GM21526 (cell line): ENCODE results near the gene SIGLEC12.
"Not testable (repeated sequence)": the region's sequence is repeated elsewhere in the genome, so short reads cannot be mapped to it uniquely, and the experiment has no call there.

ENCODE experiments used
- ATAC-seq: cut with Tn5 transposase; IDR thresholded peaks from one replicate; pipeline ENCODE4 v1.9.1; 2021; ENCODE audit warnings: moderate library complexity; ENCODE audit not compliant: unreplicated experiment, low FRiP score

SIGLEC12 gene

DNA sequence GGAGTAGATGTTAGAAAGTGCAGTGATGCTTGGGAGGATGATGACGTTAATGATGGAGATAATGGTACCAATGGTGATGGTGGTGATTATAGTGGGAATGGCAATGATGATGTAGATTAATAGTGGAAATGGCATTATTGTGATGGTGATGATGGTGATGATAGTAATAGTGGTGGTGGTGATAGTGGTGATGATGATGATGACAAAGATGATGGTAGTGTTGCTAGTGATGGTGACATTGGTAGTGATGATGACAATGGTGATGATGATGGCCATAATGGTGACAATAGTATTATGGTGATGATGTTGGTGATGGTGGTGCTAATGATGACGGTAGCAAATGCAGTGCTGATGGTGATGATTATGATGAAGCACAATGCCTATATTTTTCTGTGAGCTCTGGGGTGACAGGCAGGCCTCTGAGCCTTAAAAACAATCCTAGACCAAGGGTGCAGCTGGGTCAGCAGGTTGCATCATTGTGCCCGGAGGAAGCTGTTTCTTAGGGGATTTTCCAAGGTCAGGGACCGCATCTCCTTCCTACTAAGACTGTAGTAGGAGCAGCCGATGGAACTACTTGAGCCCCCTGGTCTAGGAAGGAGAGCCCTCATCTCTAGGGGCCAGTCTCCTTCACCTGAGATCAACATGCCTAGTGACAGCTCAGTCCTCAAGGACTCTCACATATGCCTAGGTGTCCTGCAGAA, 15.5 kb downstream of the SIGLEC12 start:
- ATAC-seq: no peak

DNA sequence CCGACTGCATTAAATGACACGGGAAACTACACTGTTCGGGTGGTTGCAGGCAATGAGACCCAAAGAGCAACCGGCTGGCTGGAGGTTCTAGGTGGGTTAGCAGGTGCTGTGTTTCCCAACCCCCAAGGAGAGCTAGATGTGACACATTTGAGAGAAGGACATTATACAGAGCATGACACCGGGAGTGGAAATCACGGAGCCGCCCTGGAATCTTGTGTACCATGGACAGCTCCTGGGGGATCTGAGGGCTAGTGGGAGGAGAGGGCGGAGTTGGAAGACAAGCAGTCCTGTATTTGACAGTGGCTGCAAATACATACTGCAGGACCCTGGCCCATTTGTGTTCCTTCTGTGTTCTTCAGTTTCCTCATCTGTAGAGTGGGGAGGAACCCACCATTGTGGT, 21.0 kb downstream of the SIGLEC12 start:
- no peak for ATAC-seq

DNA sequence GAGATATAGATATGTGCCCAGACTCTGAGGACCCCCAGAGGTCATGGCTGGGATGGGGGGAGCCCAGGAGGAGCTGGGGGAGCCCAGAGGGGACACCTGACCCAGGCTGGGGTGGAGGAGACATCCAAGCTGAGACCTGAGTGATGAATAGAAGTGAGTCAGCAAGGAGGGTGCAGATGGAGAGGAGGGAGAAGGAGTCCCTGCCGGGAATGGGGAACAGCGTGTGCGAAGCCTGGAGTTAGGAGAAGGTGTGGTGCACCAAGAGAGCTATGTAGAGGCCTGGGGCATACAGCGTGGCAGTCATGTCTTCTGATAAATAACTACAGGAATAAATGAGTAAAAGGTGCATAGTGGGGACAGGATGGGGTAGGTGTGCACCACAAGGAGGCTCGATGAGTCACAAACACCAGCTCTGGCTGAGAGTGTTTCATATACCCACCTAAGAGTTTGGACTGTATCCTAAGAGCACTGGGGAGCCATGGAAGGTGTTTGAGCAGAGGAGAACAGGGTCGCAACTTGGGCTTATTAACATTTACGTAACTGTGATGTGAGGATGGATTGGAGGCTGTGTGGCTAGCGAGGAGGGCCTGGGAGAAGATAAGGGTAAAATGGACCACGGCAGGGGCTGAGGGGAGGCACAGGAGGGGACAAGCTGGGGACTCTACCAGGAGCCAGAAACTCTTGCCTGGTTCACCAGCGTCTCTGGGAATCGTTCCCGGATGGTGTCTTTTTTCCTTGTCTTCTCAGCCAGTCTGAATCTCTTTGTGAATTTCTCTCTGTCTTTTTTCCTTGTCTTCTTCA, 21.9 kb downstream of the SIGLEC12 start:
- no peak for ATAC-seq

DNA sequence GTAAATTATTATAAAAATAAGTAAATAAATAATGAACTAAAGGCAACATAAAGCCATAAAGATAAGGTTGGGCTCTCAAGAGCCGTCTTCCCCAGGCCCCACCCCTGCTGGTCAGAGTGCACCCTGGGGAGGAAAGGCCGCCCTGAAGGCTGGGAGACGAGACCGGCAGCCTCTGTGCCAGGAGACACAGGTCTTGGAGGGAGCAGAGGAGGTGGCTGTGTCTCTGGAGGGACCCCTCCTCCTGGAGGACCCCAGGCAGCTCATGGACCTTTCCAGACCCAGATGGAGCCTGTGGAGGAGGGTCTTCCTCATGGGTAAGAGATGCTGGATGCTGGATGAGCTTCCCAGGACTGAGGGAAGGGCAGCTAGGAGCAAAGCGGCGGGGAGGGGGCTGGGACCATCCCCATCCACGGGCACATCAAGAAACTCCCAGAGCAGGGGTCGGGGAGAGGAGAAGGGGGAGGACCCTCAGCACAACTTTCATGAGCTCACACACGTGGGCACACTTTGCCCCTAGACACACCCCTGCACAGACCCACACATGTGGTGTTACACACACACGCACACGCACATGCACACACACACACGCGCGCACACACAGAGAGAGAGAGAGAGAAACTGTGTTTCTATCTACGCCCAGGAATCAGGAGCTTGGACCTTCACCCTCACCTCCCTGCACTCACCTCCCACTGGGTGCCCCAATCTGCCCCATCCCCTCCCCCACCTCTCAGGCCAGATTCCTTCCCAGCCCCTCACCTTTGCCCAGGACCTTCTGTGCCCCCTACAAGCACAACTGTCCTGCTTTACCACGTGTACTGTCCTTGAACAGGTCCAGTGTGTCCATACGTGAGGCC, 23.0 kb downstream of the SIGLEC12 start, which contains the start of gene CEACAM18:
TSS of gene CEACAM18 (plus strand) at position 159 of the 854 bp plus-strand sequence.
- no peak for ATAC-seq

DNA sequence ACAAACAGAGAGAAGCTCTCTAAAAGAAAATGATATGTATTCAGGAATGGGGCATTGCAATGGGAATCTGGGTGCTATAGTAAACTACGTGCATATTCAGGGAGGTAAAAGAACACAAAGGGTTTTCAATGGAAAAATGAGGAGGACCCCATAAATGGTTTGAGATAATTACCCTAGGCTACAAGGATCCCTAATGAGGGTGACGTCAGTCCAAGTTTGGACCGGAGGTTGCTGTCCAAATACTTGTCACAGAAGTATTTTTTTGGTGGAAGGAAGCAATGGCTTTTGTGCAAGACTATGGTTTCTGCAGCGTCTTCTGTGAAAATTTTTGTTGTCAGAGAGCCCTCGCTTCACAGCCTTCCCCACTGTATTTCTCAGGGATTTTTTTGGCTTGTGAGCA, 24.3 kb downstream of the SIGLEC12 start:
- ATAC-seq: no peak

DNA sequence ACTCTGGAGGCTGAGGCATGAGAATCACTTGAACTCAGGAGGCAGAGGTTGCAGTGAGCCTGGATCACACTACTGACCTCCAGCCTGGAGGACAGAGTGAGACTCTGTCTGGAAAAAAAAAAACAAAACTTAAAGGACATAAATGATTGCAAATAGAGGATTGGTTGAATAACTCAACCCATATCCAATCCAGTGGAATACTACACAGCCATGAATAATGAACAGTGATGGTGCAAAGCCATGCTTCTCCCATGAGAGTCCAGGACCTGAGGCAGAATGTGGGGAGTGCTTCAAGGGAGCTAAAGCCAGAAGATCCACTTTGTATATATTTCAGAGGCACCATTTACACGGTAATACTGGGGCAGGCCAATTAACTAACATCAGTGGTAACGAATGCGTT, 25.4 kb downstream of the SIGLEC12 start:
- ATAC-seq: no peak

DNA sequence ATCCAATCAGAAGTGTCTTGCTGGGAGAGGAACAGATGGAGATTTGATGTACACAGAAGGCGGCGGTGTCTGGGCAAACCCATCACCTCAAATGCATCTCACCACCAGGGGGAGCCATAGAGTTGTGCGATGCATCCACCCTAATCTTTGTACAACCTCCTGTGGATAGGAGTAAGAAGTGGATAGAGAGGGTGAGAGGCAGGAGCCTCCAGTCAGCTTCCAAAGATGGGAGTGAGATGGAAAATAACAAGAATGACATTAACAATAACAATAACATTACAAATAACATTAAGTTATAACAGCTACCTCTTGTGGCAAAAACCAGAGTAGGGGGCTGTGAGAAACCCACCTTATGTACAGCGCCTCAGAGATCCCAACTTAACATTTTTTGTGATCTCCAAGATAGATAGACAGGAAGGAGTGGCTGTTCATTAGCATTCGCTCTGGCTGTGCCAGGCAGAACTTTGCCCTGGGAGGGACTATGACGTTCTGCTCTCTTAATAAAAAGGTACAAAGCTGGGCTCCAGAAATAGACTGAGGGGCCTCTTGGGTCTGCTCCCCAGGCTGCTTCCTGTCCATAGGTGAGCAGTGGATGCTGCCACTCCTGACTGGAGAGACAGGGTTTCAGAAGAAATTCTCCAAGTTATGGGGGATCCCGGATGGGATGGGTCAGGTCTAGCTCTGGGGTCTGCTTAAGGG, 28.4 kb downstream of the SIGLEC12 start:
- ATAC-seq: no peak

DNA sequence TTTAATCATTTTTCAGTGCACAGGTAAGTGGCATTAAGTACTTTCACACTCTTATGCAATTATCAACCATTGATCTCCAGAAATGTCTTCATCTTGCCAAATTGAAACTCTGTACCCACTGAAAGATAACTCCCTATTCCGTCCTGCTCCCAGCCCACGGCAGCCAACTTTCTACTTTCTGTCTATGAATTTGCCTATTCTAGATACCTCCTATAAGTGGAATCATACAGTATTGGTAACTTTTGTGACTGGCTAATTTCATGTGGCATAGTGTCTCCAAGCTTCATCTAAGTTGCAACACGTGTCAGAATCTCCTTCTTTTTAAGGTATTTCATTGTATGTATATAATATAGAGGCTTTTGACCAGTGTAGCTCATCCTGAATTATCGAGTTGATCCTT, 29.0 kb downstream of the SIGLEC12 start:
- ATAC-seq: no peak

DNA sequence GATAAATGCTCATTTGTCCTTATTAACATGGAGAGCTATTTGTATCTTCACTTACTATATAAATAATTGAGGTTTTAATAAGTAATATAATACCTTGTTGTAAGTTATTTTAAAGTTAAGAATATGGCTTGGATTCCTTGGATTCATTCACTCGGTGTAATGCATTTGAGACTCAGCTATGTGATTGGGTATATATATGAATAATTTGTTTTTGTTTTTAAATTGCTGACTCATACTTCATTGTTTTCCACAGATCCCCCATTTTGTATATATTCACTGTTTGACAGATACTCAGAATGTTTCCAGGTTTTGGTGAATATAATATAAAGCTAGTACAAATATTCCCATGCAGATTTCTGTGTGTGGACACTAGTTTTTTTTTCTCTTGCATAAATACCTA, 30.1 kb downstream of the SIGLEC12 start:
- ATAC-seq: no peak

DNA sequence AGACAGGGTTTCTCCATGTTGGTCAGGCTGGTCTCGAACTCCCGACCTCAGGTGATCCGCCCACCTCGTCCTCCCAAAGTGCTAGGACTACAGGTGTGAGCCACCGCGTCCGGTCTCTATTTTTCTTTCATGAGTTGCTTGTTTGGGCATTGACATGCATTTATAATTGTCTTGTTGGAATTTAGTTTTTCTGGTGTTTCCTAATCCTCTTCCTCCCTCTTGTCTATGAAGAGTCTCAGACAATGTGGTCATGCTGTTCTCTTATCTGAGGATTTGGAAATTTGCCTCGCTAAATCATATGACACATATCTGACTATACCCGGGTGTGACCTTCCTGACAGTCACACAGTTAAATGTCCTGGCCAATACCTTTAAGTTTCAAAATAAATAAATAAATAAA, 30.6 kb downstream of the SIGLEC12 start:
- ATAC-seq: no peak

DNA sequence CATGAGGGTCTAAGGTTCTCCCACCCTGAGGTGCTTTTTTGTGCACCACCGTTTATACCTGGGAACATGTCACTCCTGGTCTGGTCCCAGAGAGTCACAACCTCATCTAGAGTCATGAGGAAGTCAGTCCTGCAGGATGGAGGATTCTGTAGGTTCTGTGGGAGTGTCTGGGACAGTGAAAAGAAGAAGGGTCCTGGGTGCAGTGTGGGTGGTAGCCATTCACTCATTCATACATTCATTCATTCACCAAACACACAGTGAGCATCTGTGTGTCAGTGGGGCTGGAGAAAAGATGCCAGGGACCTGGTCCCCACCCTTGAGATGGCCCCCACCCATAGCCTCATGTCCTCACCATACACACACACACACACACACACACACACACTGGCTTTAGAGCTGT, 32.0 kb downstream of the SIGLEC12 start:
- no peak for ATAC-seq

DNA sequence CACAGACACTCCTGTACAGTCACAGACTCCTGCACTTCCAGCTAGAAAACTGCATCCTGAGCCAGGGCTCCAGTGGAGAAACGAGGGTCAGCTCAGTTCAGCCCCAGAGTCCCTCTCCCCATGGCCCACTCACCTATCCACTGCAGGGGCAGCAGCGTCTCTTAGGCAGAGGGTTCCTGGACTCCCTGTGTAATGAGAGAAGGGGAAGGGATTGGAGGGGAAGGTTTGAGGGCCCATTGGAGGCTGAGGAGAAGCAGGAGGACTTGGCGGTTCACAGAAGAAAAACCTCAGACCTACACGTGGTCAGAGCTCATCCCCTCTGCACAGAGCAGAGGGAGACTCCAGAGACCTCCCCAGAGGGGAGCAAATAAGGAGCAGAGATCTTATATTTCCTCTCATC, 32.4 kb downstream of the SIGLEC12 start:
- no peak for ATAC-seq

DNA sequence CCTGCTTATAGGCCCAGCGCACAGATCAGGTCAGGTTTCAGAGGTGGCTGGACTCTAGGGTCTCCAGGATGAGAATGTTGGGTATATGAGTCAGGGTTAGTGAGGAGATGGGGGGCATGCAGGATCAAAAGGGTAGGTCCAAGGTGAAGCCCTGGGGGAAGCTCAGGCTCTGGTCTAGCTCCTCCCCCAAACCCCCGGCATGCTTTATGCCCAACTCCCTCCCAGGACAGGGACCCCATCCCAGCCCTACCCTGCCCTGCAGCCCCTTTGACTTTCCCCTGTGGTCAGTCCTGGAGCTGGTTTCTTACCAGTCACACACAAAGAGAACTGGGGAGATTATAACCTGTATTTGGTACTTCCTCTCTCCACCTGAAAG, 33.1 kb downstream of the SIGLEC12 start:
- no peak for ATAC-seq

DNA sequence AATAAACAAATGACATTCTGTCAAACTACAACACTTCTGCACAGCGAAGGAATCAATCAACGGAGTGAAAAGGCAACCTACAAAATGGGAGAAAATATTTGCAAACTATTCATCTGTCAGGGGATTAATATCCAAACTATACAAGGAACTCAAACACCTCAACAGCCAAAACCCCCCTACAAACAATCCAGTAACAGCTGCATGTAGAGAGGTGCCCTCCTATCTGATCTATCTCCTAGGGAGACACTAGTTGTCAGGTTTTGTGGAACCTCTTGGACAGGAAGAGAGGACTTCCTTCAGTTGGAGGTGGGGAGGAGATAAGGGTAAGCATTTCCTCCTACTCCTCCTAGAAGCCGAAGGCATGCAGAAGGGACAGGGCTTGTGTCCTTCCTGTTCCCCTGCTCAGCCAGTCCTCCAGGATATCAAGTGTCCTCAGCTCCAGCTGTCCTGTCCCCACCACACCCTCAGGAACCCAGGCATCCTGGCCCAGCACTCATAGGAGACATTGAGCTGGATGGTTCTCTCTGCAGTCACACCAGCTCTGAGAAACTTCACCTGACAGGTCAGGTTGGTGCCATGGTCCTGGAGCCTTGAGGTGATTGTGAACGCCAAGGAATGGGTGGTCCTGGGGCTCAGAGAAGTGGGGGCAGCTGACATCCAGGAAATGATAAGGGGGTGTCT, 33.6 kb downstream of the SIGLEC12 start:
- ATAC-seq: no peak

DNA sequence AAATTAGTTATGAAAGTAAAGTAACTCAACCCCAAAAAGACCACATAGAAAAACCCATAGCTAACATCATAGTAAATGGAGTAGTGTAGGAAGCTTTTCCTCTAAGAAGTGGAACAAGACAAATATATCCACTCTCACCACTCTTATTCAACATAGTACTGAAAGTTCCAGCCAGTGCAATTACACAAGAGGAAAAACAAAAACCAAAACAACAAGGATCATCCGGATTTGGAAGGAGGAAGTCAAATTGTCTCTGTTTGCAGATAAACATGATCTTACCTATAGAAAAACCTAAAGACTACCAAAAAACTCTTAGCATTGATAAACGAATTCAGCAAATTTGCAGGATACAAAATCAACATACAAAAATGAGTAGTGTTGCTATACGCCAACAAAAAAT, 34.9 kb downstream of the SIGLEC12 start:
- ATAC-seq: no peak

DNA sequence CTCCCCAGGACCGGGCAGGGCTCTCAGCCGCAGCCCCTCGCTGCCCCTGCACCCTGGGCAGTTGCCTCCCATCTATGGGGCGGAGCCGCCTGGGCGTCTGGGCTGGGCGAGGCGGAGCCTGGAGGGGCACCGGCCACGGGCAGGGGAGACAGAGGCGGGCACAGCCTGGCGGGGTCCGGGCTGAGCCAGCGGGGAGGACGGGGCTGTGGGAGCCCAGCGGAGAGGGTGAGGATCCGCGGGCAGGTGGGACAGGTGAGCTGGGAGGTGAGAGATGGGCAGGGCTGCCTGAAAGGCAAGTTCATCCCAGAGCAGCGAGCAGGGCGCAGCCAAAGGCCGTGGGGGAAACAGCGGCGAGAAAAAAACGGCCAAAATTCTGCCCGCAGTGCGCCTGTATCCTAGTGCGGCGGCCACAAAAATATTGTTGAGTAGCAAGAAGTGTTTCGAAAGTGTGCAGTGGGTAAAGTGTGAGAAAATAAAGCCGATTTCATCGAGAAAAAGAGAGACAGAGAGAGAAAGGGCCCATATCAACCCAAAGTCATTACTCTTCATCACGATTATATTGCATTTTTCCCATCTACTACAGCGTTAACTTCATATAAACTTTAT, 37.5 kb downstream of the SIGLEC12 start:
- ATAC-seq: not testable (repeated sequence)

DNA sequence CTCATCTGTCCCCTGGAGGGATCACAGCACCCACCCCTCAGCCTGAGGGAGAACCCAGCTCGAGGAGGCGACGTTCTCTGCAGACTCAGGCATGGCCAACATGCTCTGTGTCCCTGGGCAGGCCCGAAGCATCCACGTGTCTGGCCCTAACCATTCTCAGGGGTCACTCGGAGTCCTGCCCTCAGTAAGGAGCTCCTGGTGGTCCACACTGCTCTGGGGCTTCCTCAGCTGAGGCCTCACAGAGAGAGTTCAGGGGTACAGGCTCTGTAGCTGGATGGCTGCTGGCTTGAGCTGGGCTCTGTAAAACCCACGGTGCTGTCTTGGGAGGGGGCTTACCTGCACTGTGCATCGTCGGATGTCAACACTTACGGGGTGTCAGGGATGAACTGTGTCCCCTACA, 38.9 kb downstream of the SIGLEC12 start:
- ATAC-seq: no peak

DNA sequence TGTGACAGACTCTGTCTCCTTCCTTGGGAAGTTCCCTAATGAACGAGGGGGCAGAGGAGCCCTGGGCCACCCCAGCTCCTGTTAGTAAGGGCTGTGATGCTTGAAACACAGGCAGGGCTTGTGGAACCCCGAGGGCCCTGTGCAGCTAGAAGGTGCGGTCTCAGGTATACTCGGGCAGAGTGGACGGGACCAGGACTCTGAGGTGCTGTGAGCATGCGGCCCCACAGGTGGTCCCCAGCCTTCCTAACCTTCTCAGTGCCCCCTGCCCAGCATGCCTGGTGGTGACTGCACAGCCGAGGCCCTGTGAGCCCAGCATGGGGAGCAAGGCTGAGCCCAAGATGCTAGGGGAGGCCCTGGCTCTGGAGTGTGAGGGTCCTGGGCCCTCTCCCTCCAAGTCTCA, 39.3 kb downstream of the SIGLEC12 start:
- ATAC-seq: no peak

DNA sequence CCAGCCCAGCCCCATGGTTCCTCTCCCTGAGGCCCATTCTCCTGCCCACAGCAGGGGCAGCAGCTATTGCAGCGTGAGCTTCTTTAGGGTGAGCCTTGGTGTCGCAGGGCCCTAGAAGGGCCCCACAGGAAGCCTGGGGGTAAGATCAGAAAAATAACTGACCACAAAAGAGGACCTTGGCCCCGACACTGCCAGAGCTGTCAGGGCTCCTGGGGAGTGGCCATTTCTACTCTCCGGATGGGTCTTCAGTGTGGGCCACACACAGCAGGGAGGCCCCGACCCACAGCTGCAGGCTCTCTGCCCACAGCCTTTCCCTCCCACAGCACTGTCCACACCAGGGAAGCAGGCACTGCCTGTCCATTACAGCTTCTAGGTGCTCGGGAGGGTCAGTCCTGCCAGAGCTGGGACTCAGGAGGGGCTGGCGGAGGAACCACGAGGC, 39.9 kb downstream of the SIGLEC12 start:
- ATAC-seq: no peak
